HepG2 (cell line): ENCODE results near the gene ZBTB7C. TPM values are rescaled to one million over a fixed set of nuclear protein-coding genes. Genes with fewer than 3 reads are reported as not detected.

ENCODE experiments used
- ATAC-seq: fragments of 200-7000 bp; cut with Tn5 transposase; 3 replicates; pipeline ENCODE4 v1.9.1; 2020; ENCODE audit warnings: mild to moderate bottlenecking, moderate library complexity
- BruUV-seq: library from RNA; stranded (reverse); fragments of 400-500 nt; replicated peaks from 2 replicates; lab custom pipeline; 2021; lab: Mats Ljungman, UMichigan
- CTCF ChIA-PET: fragments of 300-600 bp; formaldehyde crosslinking; extraction: SDS; loops from one replicate; lab custom pipeline; 2021; ENCODE audit warnings: low total read pairs, inconsistent platforms, low intra/inter-chr PET ratio; lab: Yijun Ruan, JAX
- POLR2A ChIA-PET: fragments of 350-600 bp; sonication (Branson Sonifier 250); formaldehyde crosslinking; loops from one replicate; lab custom pipeline; 2020; ENCODE audit warnings: antibody characterized with exemption, inconsistent platforms; lab: Yijun Ruan, JAX
- DNase-seq: peaks from one replicate; pipeline ENCODE4 v3.0.0-alpha.2; 2015; ENCODE audit warnings: low spot score
- FAIRE-seq: peaks from 3 replicates; lab custom pipeline; 2011; peaks lifted over from hg19 to GRCh38; lab: Jason Lieb, UNC
- H2AFZ ChIP-seq: one replicate; pipeline ENCODE4 v1.6.1; 2011; ENCODE audit warnings: low read length, inconsistent platforms
- H3K27ac ChIP-seq: fragments of 300-600 bp; 3 replicates; pipeline ENCODE4 v1.8.0; 2011; ENCODE audit warnings: mixed run types, mild to moderate bottlenecking, mixed read lengths, low read length, inconsistent platforms; ENCODE audit not compliant: insufficient read depth; ENCODE audit errors: extremely low read length
- H3K27me3 ChIP-seq, 2 experiments: fragments of 200-600 bp in 1 of 2; 2 replicates in 1 of 2; 3 replicates in 1 of 2; pipeline versions ENCODE4 v1.6.0 to v1.8.0; 2011; ENCODE audit warnings: low read length in 2 of 2, mild to moderate bottlenecking in 2 of 2, moderate library complexity in 2 of 2, inconsistent platforms in 1 of 2; ENCODE audit not compliant: insufficient read depth in 2 of 2, control insufficient read depth in 1 of 2
- H3K36me3 ChIP-seq, 2 experiments: fragments of 200-600 bp in 1 of 2; replicated peaks in 1 of 2; 2 replicates in 1 of 2; 3 replicates in 1 of 2; pipeline versions ENCODE4 v1.5.1 to v1.8.0; 2011; ENCODE audit warnings: low read length in 2 of 2, inconsistent platforms in 1 of 2; ENCODE audit not compliant: insufficient read depth in 2 of 2, control insufficient read depth in 1 of 2
- H3K4me1 ChIP-seq: 2 replicates; pipeline ENCODE4 v1.5.1; 2012; ENCODE audit warnings: low read length, inconsistent platforms; ENCODE audit not compliant: insufficient read depth
- H3K4me2 ChIP-seq: 2 replicates; pipeline ENCODE4 v1.6.0; 2011; ENCODE audit warnings: low read depth, low read length, inconsistent platforms
- H3K4me3 ChIP-seq, 3 experiments: fragments of 200-600 bp in 1 of 3; sonication (generic), shearing (Covaris generic) in 1 of 3; replicated peaks in 1 of 3; 2 replicates each; pipeline ENCODE4 v1.5.1; 2011 to 2016; ENCODE audit warnings: low read length in 3 of 3, inconsistent platforms in 2 of 3, low read depth in 2 of 3, mild to moderate bottlenecking in 2 of 3, control low read depth in 1 of 3, mixed read lengths in 1 of 3; ENCODE audit not compliant: insufficient read depth in 1 of 3
- H3K79me2 ChIP-seq: one replicate; pipeline ENCODE4 v1.6.1; 2011; ENCODE audit warnings: low read length, inconsistent platforms; ENCODE audit not compliant: insufficient read depth
- H3K9ac ChIP-seq: 2 replicates; pipeline ENCODE4 v1.6.0; 2011; ENCODE audit warnings: mild to moderate bottlenecking, low read depth, low read length, inconsistent platforms; ENCODE audit not compliant: insufficient read depth
- H3K9me3 ChIP-seq: 2 replicates; pipeline ENCODE4 v1.5.1; 2012; ENCODE audit warnings: mild to moderate bottlenecking, low read length
- H4K20me1 ChIP-seq: 2 replicates; pipeline ENCODE4 v1.6.0; 2011; ENCODE audit warnings: inconsistent platforms, mild to moderate bottlenecking, low read length, moderate library complexity; ENCODE audit not compliant: insufficient read depth
- CENPT ChIP-seq: sonication (generic); formaldehyde crosslinking; IDR thresholded peaks from 2 replicates; pipeline ENCODE4 v1.8.0; 2022; ENCODE audit warnings: low read depth, mild to moderate bottlenecking, moderate library complexity, missing genetic modification reagents
- HOXD1 ChIP-seq: sonication (generic); formaldehyde crosslinking; IDR thresholded peaks from 2 replicates; pipeline ENCODE4 v1.5.0; 2020; ENCODE audit warnings: missing genetic modification reagents
- JUNB ChIP-seq: sonication (generic); formaldehyde crosslinking; IDR thresholded peaks from 2 replicates; pipeline ENCODE4 v1.8.0; 2022; ENCODE audit warnings: missing genetic modification reagents, mild to moderate bottlenecking, borderline replicate concordance
- MED1 ChIP-seq: sonication (generic); formaldehyde crosslinking; IDR thresholded peaks from 2 replicates; pipeline ENCODE4 v1.4.0; 2020; ENCODE audit warnings: missing genetic modification reagents
- MLX ChIP-seq: IDR thresholded peaks from 2 replicates; pipeline ENCODE4 v1.6.1; 2016
- RFX3 ChIP-seq: IDR thresholded peaks from 2 replicates; pipeline ENCODE4 v1.6.1; 2016; ENCODE audit warnings: missing biosample characterization, missing genetic modification reagents
- SAFB2 ChIP-seq: sonication (generic); formaldehyde crosslinking; IDR thresholded peaks from 2 replicates; pipeline ENCODE4 v1.5.1; 2020; ENCODE audit warnings: missing genetic modification reagents, low read depth, mild to moderate bottlenecking, borderline replicate concordance
- TCF7 ChIP-seq: sonication (generic); IDR thresholded peaks from 2 replicates; pipeline ENCODE4 v1.6.1; 2016; ENCODE audit warnings: antibody characterized with exemption, low read depth
- XBP1 ChIP-seq: sonication (generic); formaldehyde crosslinking; IDR thresholded peaks from 2 replicates; pipeline ENCODE4 v1.5.0; 2020; ENCODE audit warnings: missing genetic modification reagents
- ZFP36 ChIP-seq: fragments of 150-350 bp; IDR thresholded peaks from 2 replicates; pipeline ENCODE4 v1.6.1; 2018; ENCODE audit warnings: borderline replicate concordance, low read length, low read depth; ENCODE audit not compliant: partially characterized antibody
- ZNF547 ChIP-seq: sonication (generic); formaldehyde crosslinking; IDR thresholded peaks from 2 replicates; pipeline ENCODE4 v1.5.1; 2020; ENCODE audit warnings: mild to moderate bottlenecking, missing genetic modification reagents
- ZNF572 ChIP-seq: sonication (generic); formaldehyde crosslinking; IDR thresholded peaks from 2 replicates; pipeline ENCODE4 v1.5.1; 2020; ENCODE audit warnings: mild to moderate bottlenecking, missing genetic modification reagents
- ZNF691 ChIP-seq: sonication (generic); formaldehyde crosslinking; IDR thresholded peaks from 2 replicates; pipeline ENCODE4 v1.4.0; 2020; ENCODE audit warnings: missing genetic modification reagents, low read depth, mild to moderate bottlenecking, borderline replicate concordance
- ZNF710 ChIP-seq: sonication (generic); formaldehyde crosslinking; IDR thresholded peaks from 2 replicates; pipeline ENCODE4 v1.5.0; 2020; ENCODE audit warnings: mild to moderate bottlenecking, missing genetic modification reagents, borderline replicate concordance
- WGBS: methylation state at CpG from one replicate; pipeline ENCODE4 v1.1.6; 2017; ENCODE audit warnings: low lambda C conversion rate; 5-methylcytosine and 5-hydroxymethylcytosine counted together
- in situ Hi-C: cut with HindIII; loops from 2 replicates; pipeline ENCODE4 v1.10.0; 2017; ENCODE audit warnings: low pct_unique_long_range_greater_than_20kb; ENCODE audit not compliant: extremely low pct_ligation_motif_present
- intact Hi-C: fragments of 100-400 bp; cut with micrococcal nuclease; formaldehyde crosslinking; loops from one replicate; pipeline ENCODE4 v1.10.0; 2022; ENCODE audit not compliant: unreplicated experiment
- polyA plus RNA-seq, 8 experiments: library from polyadenylated mRNA; depleted of rRNA in 3 of 8; stranded (reverse) in 7 of 8; unstranded in 1 of 8; fragments of >200 nt; fragmentation: Illumina TruSeq in 4 of 8; extraction: Trizol in 4 of 8; gene quantifications; 2 replicates each; pipeline versions ENCODE4 v1.2.1 to v1.2.3, GENCODE V29; 2011 to 2016; ENCODE audit warnings: low read depth in 4 of 8, missing spikeins in 1 of 8, mixed read lengths in 1 of 8; ENCODE audit not compliant: insufficient read depth in 1 of 8
- total RNA-seq, 5 experiments: library from RNA; depleted of rRNA; stranded (reverse); fragments of >200 nt; fragmentation: Illumina TruSeq; extraction: Trizol; gene quantifications; 2 replicates each; pipeline ENCODE4 v1.2.3, GENCODE V29; 2016; ENCODE audit warnings: low read depth in 1 of 5

Gene ZBTB7C
- total and polyA plus RNA-seq, 2 of the 13 experiments (the other 11 are each of a cell fraction or from before 2014, with no cell fraction given) = 0.01 to 0.04 TPM

GRCh38 chr18:48310353-48310752 is 98.8 kb downstream of the ZBTB7C start:
- WGBS = 14% methylated on average over 6 of the region's 6 CpGs
- ChIA-PET POLR2A (no interaction called here), CTCF (no interaction called here)
- H3K27ac ChIP-seq = no peak overlapping the region
- in situ Hi-C loops = no loop called here
- H3K27me3 ChIP-seq = peaks cover 5 to 33% of the 10 kb centered on the region in 2 experiments; a peak in 3 of 5 replicates
- no peak overlapping the region for H3K9ac ChIP-seq
- no peaks in the 10 kb centered on the region for H3K4me1 ChIP-seq
- H3K79me2 ChIP-seq = no peaks in the 10 kb centered on the region
- intact Hi-C loops = no loop called here
- no peak overlapping the region for H2AFZ ChIP-seq
- ATAC-seq (no peak), DNase-seq (no peak), FAIRE-seq (no peak)
- no TSS peak for BruUV-seq
- H3K9me3 ChIP-seq = no peaks in the 10 kb centered on the region
- no peaks in the 10 kb centered on the region for H3K36me3 ChIP-seq
- H4K20me1 ChIP-seq = no peaks in the 10 kb centered on the region
- no peak for TF ChIP-seq MLX
- TF ChIP-seq SAFB2 (CRISPR knock-in tag) = no peak
- no peak for TF ChIP-seq ZFP36
- TF ChIP-seq JUNB (CRISPR knock-in tag) = no peak
- TF ChIP-seq CENPT (CRISPR knock-in tag) = no peak
- no peak overlapping the region for H3K4me3 ChIP-seq
- no peak overlapping the region for H3K4me2 ChIP-seq

- H3K36me3 ChIP-seq = no peaks in the 10 kb centered on the region
- peaks cover 2 to 26% of the 10 kb centered on the region in 2 experiments; a peak in 3 of 5 replicates for H3K27me3 ChIP-seq
- H4K20me1 ChIP-seq = no peaks in the 10 kb centered on the region
- intact Hi-C loops = no loop called here
- no peak overlapping the region for H3K4me2 ChIP-seq
- H3K4me3 ChIP-seq = no peak overlapping the region
- no peaks in the 10 kb centered on the region for H3K4me1 ChIP-seq
- WGBS = 28% methylated on average over 7 of the region's 7 CpGs
- FAIRE-seq = no peak
- no peak for ATAC-seq
- ChIA-PET POLR2A (no interaction called here), CTCF (no interaction called here)
- no peaks in the 10 kb centered on the region for H3K79me2 ChIP-seq
- in situ Hi-C loops = no loop called here
- no peak overlapping the region for H2AFZ ChIP-seq
- no peak overlapping the region for H3K9ac ChIP-seq
- H3K9me3 ChIP-seq = no peaks in the 10 kb centered on the region
- H3K27ac ChIP-seq = no peak overlapping the region
- no TSS peak for BruUV-seq
- no peak for DNase-seq
- no peak for TF ChIP-seq TCF7
- no peak for TF ChIP-seq MED1 (CRISPR knock-in tag)
- no peak for TF ChIP-seq ZNF572 (CRISPR knock-in tag)
- no peak for TF ChIP-seq ZNF691 (CRISPR knock-in tag)
- no peak for TF ChIP-seq XBP1 (CRISPR knock-in tag)
- no peak for TF ChIP-seq HOXD1 (CRISPR knock-in tag)
- TF ChIP-seq RFX3 (CRISPR knock-in tag) = no peak
- no peak for TF ChIP-seq ZNF710 (CRISPR knock-in tag)
- TF ChIP-seq ZNF547 (CRISPR knock-in tag) = no peak
Observed at GRCh38 chr18:48308755-48309575, 100.2 kb downstream of the ZBTB7C start.
